Measurements from ENCODE around the gene PILRA. TPM values are rescaled to one million over a fixed set of nuclear protein-coding genes. Genes with fewer than 3 reads are reported as not detected.
A peak's percentile ranks its signal among the peaks of the same experiment; 100 is the strongest.
"Not testable (repeated sequence)": the region's sequence is repeated elsewhere in the genome, so short reads cannot be mapped to it uniquely, and the experiment has no call there.

Gene PILRA
- polyA plus RNA-seq, 3 donors, result 2.0 to 18.1 (median 12.8) TPM

DNA sequence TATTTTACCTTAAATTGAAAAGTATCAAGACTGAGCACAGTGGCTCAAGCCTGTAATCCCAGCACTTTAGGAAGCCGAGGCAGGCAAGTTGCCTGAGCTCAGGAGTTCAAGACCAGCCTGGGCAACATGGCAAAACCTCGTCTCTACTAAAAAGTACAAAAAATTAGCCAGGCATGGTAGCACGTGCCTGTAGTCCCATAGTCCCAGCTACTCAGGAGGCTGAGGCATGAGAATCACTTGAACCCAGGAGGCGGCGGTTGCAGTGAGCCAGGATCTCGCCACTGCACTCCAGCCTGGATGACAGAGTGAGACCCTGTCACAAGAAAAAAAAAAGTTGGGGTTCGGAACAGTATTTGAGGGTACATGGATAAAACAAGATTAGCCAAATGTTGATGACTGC lies 66.0 kb downstream of the PILRA start:
- not testable (repeated sequence) for H3K27ac ChIP-seq (ENCODE audit: low read depth, low read length)
- 88 to 91% (median 91%) methylated on average over 7 of the region's 7 CpGs for WGBS, 3 donors

DNA sequence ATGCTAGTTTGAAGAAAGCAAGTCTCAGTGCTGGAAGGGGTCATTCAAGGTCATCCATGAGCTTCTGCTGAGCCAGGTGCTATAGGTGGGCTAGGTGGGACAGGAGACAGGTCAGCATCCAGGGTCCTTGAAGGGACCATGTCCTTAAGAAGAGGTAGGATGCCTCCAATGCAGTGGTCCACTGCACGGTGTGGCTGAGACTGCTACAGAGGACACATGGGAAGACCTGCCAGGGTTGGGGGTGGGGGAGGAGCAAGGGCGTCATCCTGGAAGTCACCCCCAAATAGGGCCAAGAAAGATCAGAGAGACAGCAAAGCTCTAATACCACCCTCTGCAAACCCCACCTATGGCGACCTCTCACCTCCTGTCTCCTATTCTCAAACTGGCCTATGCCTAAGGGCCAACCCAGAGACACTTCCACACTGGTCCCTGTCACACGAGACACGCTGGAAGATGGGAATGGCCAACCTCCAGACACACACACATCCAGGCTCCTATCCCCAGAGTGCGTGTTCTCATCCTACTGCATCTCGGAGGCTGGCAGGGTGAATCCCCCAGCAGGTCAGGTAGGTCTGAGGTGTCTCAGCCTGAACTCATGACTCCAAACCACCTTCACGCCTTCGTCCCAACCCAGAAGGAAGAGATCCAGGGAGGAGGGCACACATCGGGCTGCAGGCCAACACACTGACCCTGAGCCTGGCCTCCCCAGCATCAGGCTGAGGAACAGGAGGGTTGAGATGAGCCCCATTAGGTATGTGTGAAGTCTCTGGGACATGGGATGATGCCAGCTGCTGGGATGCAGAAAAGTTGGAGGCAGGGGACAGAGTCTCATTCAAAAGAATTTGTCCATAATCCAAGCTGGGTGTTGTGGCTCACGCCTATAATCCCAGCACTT lies 68.6 kb downstream of the PILRA start:
- WGBS, 3 donors, result 91 to 93% (median 93%) methylated on average over 11 of the region's 11 CpGs

DNA sequence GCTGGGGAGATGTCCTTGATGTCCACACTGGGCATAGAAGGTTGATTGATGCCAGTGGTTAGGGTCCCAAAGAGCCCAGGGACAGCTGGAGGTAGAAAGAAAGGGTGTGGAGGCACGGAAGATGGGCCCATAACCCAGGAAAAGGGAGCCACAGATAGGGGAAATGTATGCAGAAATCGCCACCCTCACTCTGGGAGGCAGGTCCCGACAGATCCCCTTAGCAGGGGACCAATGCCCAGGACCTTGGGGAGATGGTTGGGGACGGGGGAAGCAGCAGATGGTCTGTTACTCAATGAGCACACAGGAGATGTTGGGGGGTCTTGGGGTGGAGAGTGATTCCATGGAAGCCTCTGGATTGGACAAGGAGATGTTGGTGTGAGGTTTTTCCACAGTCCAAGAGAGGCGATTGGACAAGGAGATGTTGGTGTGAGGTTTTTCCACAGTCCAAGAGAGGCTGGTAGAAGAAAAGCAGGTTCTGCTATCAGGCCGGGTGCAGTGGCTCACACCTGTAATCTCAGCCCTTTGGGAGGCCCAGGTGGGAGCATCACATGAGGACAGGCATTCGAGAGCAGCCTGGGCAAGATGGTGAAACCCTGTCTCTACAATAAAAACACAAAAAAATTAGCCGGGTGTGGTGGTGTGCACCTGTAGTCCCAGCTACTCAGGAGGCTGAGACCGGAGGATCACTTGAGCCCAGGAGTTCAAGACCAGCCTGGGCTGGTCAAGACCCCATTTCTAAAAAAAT lies 70.0 kb downstream of the PILRA start:
- 92 to 93% (median 92%) methylated on average over 9 of the region's 9 CpGs for whole genome bisulfite sequencing, 3 donors
- no peak overlapping the region for H3K27ac ChIP-seq (ENCODE audit: low read depth, low read length)

More for the DNA sequence above, 68.6 kb downstream of the PILRA start:
- no peak overlapping the region for H3K27ac ChIP-seq (ENCODE audit: low read depth, low read length)

DNA sequence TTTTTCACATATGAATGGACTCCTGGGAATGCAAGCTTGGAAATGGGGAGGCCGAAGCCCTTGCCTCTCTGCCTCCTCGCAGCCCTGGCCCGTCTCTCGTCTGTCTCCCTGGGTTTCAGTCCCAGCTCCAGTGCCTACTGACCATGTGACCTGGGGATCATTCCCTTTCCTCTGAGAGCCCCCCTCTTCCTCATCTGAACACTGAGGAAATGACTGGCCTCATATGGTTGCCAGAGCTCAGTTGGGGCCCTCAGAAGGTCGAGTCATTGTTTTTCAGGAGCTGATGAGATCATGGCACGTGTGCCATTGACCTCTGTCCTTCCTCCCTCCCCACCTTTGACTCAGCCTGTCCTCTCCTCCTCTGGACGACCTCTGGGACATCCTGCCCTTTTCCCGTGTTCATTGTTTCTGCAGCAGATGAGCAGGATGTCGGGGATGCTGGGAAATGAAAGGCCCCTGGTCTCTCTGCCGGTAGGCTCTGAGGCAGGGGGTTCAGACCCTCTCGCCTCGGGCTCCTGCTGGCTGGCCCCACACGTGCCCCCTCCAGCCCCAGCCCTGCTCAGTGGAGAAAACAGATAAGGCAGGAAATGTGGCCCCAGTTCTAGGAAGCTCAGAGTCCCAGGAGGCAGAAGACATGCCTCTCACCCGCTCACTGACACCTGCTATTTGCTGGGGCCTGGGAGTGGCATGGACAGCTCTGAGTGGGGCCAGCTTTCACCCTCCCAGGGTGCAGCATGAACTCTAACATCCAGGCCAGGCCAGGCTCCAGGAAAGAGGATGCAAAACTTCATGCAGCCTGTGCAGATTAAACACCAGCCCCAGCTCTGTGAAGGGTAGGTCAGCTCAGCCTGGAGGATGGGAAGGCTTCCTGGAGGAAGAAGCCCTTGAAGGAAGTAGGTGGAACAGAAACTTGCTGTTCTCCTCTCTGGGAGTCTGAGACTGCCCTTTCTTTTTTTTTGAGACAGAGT lies 71.3 kb downstream of the PILRA start:
- peak overlapping the region; percentile 44 for H3K27ac ChIP-seq (ENCODE audit: low read depth, low read length)
- WGBS, 3 donors, result 24 to 40% (median 35%) methylated on average over 14 of the region's 14 CpGs

DNA sequence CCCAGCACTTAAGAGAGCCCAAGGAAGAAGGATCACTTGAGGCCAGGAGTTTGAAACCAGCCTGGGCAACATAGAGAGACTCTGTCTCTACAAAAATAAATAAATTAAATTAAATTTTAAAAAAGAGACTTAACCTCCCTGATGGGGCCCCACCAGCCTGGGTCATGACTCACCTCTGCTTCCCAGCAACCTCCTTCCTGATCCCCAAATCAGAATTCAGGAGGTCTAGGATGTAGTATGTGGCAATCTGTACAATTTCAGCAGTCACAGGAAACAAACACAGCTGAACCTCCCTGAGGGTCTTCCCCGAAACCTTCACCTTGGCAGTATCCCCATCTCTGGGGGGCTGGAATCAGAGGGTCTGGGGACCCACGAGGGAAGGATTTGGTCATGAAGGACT lies 72.8 kb downstream of the PILRA start:
- H3K27ac ChIP-seq (ENCODE audit: low read depth, low read length), result no peak overlapping the region
- WGBS, 3 donors, result 60 to 75% (median 65%) methylated on average over 2 of the region's 2 CpGs

DNA sequence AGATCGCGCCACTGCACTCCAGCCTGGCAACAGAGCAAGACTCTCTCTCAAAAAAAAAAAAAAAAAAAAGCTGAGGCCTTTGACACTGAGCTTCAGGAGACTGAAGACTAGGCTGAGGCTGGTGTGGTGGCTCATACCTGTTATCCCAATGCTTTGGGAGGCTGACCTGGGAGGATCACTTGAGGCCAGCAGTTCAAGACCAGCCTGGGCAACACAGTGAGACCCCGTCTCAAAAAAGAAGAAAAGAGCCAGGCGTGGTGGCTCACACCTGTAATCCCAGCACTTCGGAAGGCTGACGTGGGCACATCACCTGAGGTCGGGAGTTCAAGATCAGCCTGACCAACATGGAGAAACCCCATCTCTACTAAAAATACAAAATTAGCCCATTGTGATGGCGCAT lies 74.1 kb downstream of the PILRA start:
- 93 to 97% (median 96%) methylated on average over 8 of the region's 8 CpGs for WGBS, 3 donors
- not testable (repeated sequence) for H3K27ac ChIP-seq (ENCODE audit: low read depth, low read length)

DNA sequence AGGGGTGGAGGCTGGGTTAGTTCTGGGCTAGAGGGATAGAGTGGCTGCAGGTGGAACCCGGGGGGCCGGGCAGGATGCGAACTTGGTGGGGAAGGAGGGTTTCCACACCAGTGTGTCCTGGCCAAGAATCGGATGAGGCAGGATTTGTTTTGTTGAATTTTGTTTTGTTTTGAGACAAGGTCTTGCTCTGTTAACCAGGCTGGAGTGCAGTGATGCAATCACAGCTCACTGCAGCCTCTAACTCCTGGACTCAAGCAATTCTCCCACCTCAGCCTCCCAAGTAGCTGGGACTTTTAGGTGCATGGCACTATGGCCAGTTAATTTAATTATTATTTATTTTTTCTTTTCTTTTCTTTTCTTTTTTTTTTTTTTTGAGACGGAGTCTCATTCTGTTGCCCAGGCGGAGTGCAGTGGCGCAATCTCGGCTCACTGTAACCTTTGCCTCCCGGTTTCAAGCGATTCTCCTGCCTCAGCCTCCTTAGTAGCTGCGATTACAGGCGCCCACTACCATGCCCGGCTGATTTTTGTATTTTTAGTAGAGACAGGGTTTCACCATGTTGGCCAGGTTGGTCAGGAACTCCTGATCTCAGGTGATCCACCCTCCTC lies 76.0 kb downstream of the PILRA start:
- H3K27ac ChIP-seq (ENCODE audit: low read depth, low read length), result no peak overlapping the region
- WGBS, 3 donors, result 77 to 89% (median 80%) methylated on average over 13 of the region's 13 CpGs

Other genes starting within 250 kb of the PILRA start
- gene MBLAC1, start 246.5 kb upstream of the PILRA start, polyA plus RNA-seq, result 1 to 10 TPM; 2.3 to 2.5 (median 2.5) TPM
- gene LAMTOR4, start 224.6 kb upstream of the PILRA start, polyA plus RNA-seq, result 100 to 1,000 TPM; 131 to 307 (median 245) TPM
- 10 to 100 TPM in 2 of 3 donors, 1 to 10 TPM in 1; 7.5 to 14.5 (median 11.8) TPM for gene TRAPPC14, start 214.8 kb upstream of the PILRA start, polyA plus RNA-seq
- gene GAL3ST4, start 204.9 kb upstream of the PILRA start, polyA plus RNA-seq, result 1 to 10 TPM in 2 of 3 donors, under 1 TPM in 1; 0.44 to 3.7 (median 1.5) TPM
- gene GPC2, start 196.1 kb upstream of the PILRA start, polyA plus RNA-seq, result under 1 TPM; 0.22 to 0.31 (median 0.30) TPM
- under 1 TPM in 2 of 3 donors, not detected in 1; 0.52 to 0.99 TPM for gene STAG3, start 195.6 kb upstream of the PILRA start, polyA plus RNA-seq
- gene PVRIG, start 153.5 kb upstream of the PILRA start, polyA plus RNA-seq, result under 1 TPM in 2 of 3 donors, not detected in 1; 0.54 to 0.76 TPM
- gene SPDYE3, start 65.8 kb upstream of the PILRA start, polyA plus RNA-seq, result under 1 TPM in 2 of 3 donors, not detected in 1; 0.05 to 0.15 TPM
- 10 to 100 TPM; 41.1 to 59.0 (median 43.2) TPM for gene PILRB, start 15.4 kb upstream of the PILRA start, polyA plus RNA-seq
- 1 to 10 TPM; 3.5 to 9.6 (median 5.5) TPM for gene ZCWPW1, start 55.2 kb downstream of the PILRA start, polyA plus RNA-seq
- gene MEPCE, start 56.3 kb downstream of the PILRA start, polyA plus RNA-seq, result 10 to 100 TPM; 12.9 to 33.4 (median 20.5) TPM
- gene PPP1R35, start 63.0 kb downstream of the PILRA start, polyA plus RNA-seq, result 10 to 100 TPM; 14.2 to 24.4 (median 21.1) TPM
- under 1 TPM in 2 of 3 donors, not detected in 1; 0.13 to 0.28 TPM for gene SPACDR, start 90.8 kb downstream of the PILRA start, polyA plus RNA-seq
- gene TSC22D4, start 105.7 kb downstream of the PILRA start, polyA plus RNA-seq, result 10 to 100 TPM; 20.6 to 49.0 (median 27.0) TPM
- 1 to 10 TPM in 1 of 3 donors, under 1 TPM in 2; 0.68 to 1.8 (median 0.83) TPM for gene NYAP1, start 110.4 kb downstream of the PILRA start, polyA plus RNA-seq
- gene AGFG2, start 165.7 kb downstream of the PILRA start, polyA plus RNA-seq, result 10 to 100 TPM; 10.4 to 21.8 (median 16.6) TPM
- gene SAP25, start 200.4 kb downstream of the PILRA start, polyA plus RNA-seq, result 1 to 10 TPM; 2.5 to 4.3 (median 2.9) TPM
- 10 to 100 TPM; 23.5 to 37.1 (median 33.4) TPM for gene LRCH4, start 212.6 kb downstream of the PILRA start, polyA plus RNA-seq
- under 1 TPM; 0.16 to 0.52 (median 0.45) TPM for gene FBXO24, start 212.8 kb downstream of the PILRA start, polyA plus RNA-seq
- 10 to 100 TPM; 21.8 to 89.5 (median 80.4) TPM for gene PCOLCE, start 228.9 kb downstream of the PILRA start, polyA plus RNA-seq
- 10 to 100 TPM; 13.1 to 25.6 (median 17.9) TPM for gene MOSPD3, start 239.1 kb downstream of the PILRA start, polyA plus RNA-seq